Uterus (tissue), 4 donors: Measurements from ENCODE around the gene C2orf15. TPM values are rescaled to one million over a fixed set of nuclear protein-coding genes. Genes with fewer than 3 reads are reported as not detected.

ENCODE experiments used
- DNase-seq, 2 donors: peaks; one replicate each; pipeline ENCODE4 v3.0.0-alpha.2; 2019 to 2020
- H3K27ac ChIP-seq, 2 donors: fragments of 200-600 bp; sonication (generic); 1 replicate in 1 of 2; 2 replicates in 1 of 2; pipeline ENCODE4 v1.5.1; 2016 to 2018
- H3K27me3 ChIP-seq, 2 donors: fragments of 200-600 bp; sonication (generic); one replicate each; pipeline ENCODE4 v1.5.1; 2018 to 2019; ENCODE audit warnings: control low read depth in 1 of 2
- H3K36me3 ChIP-seq, 2 donors: fragments of 200-600 bp; sonication (generic); one replicate each; pipeline ENCODE4 v1.5.1; 2019; ENCODE audit warnings: control low read depth in 1 of 2
- H3K4me1 ChIP-seq, 2 donors: fragments of 200-600 bp; sonication (generic); one replicate each; pipeline ENCODE4 v1.5.1; 2018 to 2019; ENCODE audit warnings: control low read depth in 1 of 2
- H3K4me3 ChIP-seq, 2 donors: fragments of 200-600 bp; sonication (generic); 1 replicate in 1 of 2; 2 replicates in 1 of 2; pipeline ENCODE4 v1.5.1; 2018 to 2019; ENCODE audit warnings: mild to moderate bottlenecking in 1 of 2
- H3K9me3 ChIP-seq, 2 donors: fragments of 200-600 bp; sonication (generic); one replicate each; pipeline ENCODE4 v1.5.1; 2019; ENCODE audit warnings: control low read depth in 1 of 2
- POLR2A ChIP-seq, 2 donors: fragments of 450-650 bp; IDR thresholded peaks; one replicate each; pipeline ENCODE4 v1.6.1; 2016; ENCODE audit warnings: antibody characterized with exemption in 2 of 2, mild to moderate bottlenecking in 1 of 2, moderate library complexity in 1 of 2
- intact Hi-C: fragments of 100-400 bp; cut with DNase I; formaldehyde crosslinking; loops from one replicate; pipeline ENCODE4 v1.15.1; 2023; ENCODE audit warnings: low total_unique reads
- total RNA-seq, 4 donors: library from RNA; depleted of rRNA in 3 of 4; stranded (reverse); fragments of >200 nt in 3 of 4; gene quantifications; one replicate each; pipeline versions ENCODE4 v1.1.0 to v1.2.4, GENCODE V29; 2014 to 2023
- TF ChIP-seq, protein P1 (sequence below), 4 experiments: fragments of 200-600 bp in 2 of 4; fragments of 450-650 bp in 2 of 4; sonication (generic) in 2 of 4; IDR thresholded peaks; one replicate each; pipeline ENCODE4 v1.5.1; 2016 to 2019; ENCODE audit warnings: antibody characterized with exemption in 4 of 4, mild to moderate bottlenecking in 2 of 4, moderate library complexity in 1 of 4
- donor health status: DM: yes; HTN: yes; CAD: no.

Gene C2orf15
- total RNA-seq, 4 donors from 2014 or later: 1.6 to 2.8 TPM; not detected in 2

DNA sequence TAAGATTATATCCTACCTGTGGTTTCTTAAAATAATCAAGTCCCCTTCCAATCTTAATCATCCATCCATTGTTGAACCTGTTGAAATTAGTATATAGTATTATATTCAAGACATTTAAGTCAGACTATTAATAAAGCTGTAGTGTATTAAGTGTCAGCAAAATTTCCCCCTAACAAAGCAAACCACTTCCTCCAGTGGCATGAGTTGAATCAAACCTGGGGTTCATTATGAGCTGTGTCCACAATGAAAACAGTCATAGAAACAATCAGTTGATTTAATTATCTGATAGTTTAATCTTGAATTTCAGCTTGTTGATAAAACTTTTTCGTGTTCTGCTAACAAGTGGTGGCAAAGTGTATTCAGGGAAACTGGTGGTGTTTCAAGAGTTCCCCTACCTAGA lies 28.0 kb downstream of the C2orf15 start:
- peaks cover 0 to 2% of the 10 kb centered on the region in 2 donors for H3K36me3 ChIP-seq
- no peak for TF ChIP-seq POLR2A (IDR thresholded peaks at IDR 0.05)
- TF ChIP-seq, protein P1, sequence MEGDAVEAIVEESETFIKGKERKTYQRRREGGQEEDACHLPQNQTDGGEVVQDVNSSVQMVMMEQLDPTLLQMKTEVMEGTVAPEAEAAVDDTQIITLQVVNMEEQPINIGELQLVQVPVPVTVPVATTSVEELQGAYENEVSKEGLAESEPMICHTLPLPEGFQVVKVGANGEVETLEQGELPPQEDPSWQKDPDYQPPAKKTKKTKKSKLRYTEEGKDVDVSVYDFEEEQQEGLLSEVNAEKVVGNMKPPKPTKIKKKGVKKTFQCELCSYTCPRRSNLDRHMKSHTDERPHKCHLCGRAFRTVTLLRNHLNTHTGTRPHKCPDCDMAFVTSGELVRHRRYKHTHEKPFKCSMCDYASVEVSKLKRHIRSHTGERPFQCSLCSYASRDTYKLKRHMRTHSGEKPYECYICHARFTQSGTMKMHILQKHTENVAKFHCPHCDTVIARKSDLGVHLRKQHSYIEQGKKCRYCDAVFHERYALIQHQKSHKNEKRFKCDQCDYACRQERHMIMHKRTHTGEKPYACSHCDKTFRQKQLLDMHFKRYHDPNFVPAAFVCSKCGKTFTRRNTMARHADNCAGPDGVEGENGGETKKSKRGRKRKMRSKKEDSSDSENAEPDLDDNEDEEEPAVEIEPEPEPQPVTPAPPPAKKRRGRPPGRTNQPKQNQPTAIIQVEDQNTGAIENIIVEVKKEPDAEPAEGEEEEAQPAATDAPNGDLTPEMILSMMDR (IDR thresholded peaks at IDR 0.05): no peak

DNA sequence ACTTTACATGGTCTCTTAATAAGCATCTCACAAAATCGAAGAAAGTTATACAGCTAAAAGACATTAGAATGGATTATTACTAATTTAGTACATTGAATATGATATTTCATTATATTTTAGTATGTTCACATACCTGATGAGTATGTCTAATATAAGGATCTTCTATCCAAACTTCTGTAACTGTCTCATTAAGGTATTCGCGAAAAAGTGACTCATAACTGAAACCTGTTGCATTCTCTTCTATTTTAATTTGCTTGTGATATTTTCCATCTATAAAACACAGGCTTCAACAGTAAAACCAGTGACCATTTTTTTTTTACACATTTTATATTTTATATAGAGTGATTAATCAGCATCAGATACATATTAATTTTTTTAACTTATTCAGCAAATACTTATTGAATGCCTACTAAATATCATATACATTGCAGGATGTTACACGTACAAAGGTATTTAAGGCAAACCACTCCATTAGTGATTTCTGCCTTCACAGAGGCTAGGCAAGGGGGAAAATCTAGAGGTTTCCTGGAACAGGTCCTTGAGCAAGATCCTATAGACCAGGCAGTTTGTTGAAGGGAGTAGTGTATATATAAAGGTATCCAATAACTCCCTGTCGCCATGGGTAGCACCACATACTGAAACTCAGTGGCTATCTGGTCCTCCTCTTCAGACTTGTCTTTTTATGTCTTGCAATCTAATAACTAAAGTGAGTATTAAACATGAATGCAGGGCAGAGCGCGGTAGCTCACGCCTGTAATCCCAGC lies 30.1 kb downstream of the C2orf15 start:
- no peak for DNase-seq
- Histone ChIP-seq H3K4me3 (no peak overlapping the region), H3K4me1 (no peaks in the 10 kb centered on the region), H3K36me3 (peaks cover 0 to 2% of the 10 kb centered on the region in 2 donors), H3K27ac (no peak overlapping the region), H3K27me3 (no peaks in the 10 kb centered on the region), H3K9me3 (no peaks in the 10 kb centered on the region)
- TF ChIP-seq, protein P1 (IDR thresholded peaks at IDR 0.05): no peak
- TF ChIP-seq POLR2A (IDR thresholded peaks at IDR 0.05): no peak
- intact Hi-C loops: no loop called here

More for the DNA sequence above, 28.0 kb downstream of the C2orf15 start:
- Histone ChIP-seq H3K27me3 (no peaks in the 10 kb centered on the region), H3K27ac (no peak overlapping the region), H3K9me3 (no peaks in the 10 kb centered on the region), H3K4me1 (no peaks in the 10 kb centered on the region), H3K4me3 (no peak overlapping the region)
- intact Hi-C loops: no loop called here
- no peak for DNase-seq

DNA sequence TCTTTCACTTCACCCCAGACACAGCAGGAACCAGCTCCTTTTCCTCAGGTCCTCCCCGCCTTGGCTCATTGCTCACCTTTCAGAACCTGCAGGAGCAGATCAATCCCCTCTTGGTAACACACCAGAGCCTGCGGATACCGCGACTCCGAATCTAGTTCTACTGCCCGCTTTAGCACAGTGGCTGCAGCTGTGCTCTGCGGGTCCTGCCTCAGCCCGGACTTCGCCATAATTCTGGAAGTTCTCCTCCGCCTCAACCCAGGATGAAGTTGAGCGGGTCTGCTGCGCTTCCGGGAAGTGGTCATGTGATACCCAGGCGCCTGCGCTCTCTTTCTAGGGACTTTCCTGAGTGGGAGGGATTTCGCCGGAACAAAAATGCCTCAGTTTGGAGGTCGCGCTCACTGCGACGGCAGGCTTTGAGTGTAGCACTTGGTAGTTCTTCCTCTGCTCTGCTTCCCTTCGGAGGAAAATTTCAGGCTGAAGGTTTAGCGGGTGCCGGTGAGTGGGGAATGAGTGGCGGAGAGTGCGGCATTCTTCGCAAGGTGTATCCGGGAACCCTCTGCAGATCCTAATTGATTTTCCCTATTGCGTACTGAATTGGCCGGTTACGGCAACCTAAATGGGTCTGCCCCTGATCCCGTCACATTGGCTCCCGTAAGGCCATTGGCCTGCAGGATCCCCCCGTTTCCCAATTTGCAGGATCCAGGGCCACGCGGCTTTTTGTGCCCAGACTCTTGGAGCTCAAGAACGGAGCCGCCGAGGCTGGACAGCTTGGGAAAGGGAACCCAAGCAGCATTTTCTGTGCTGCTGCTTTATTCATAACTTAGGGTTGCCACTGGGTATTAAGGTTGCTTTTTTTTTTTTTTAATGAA lies 39.5 kb downstream of the C2orf15 start, which contains the start of the genes MITD1 and MRPL30:
Gene MITD1 (minus strand): TSS at position 304 of the 869 bp plus-strand sequence. CDS start 77 bp downstream, at position 227.
Gene MRPL30 (plus strand): TSS at position 430 of the 869 bp plus-strand sequence. CDS start 5,020 bp downstream, outside the sequence.
- peak; percentile 91 to 93 for DNase-seq
- TF ChIP-seq POLR2A (IDR thresholded peaks at IDR 0.05): peak; percentile 42 to 66
- TF ChIP-seq, protein P1 (IDR thresholded peaks at IDR 0.05): no peak
- H3K4me1 ChIP-seq: peaks cover 5 to 13% of the 10 kb centered on the region in 2 donors
- H3K27ac ChIP-seq: peak within 1 kb of the TSS; percentile 63 to 79
- intact Hi-C loops: loop anchor here (10.0 kb wide), 1 partner anchor 154 kb away; the partner anchor contains the start of genes EIF5B and TXNDC9
- H3K9me3 ChIP-seq: no peaks in the 10 kb centered on the region
- no peaks in the 10 kb centered on the region for H3K27me3 ChIP-seq
- H3K36me3 ChIP-seq: no peaks in the 10 kb centered on the region
- H3K4me3 ChIP-seq: peak within 1 kb of the TSS; percentile 74 to 90

DNA sequence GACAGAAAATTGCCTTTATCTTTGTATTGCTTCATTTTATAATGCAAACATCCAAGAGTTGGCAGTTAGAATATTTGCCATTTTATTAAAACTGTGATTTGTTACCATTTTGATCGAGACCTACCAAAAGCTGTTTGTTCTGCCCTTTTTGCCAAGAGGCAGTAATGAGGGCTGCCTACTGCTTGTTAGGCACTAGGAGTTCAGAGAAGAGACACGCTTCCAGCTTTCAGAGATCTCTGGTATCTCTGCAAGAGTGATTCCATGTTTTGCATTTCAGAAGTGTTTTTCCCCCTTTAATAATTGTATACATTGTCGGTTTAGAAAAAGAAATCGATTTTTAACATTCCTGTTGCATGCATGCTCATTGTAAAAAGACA lies 40.1 kb downstream of the C2orf15 start:
- no peaks in the 10 kb centered on the region for H3K9me3 ChIP-seq
- H3K36me3 ChIP-seq: no peaks in the 10 kb centered on the region
- H3K27ac ChIP-seq: peak overlapping the region; percentile 63 to 79
- H3K4me3 ChIP-seq: peak overlapping the region; percentile 74 to 90
- intact Hi-C loops: loop anchor here (10.0 kb wide), 1 partner anchor 153 kb away; the partner anchor contains the start of genes EIF5B and TXNDC9
- H3K27me3 ChIP-seq: no peaks in the 10 kb centered on the region
- DNase-seq: no peak
- TF ChIP-seq, protein P1 (IDR thresholded peaks at IDR 0.05): no peak
- no peak for TF ChIP-seq POLR2A (IDR thresholded peaks at IDR 0.05)
- H3K4me1 ChIP-seq: peaks cover 5 to 13% of the 10 kb centered on the region in 2 donors
